ENCODE measurements around the gene KIR2DL1. TPM values are rescaled to one million over a fixed set of nuclear protein-coding genes. Genes with fewer than 3 reads are reported as not detected.
"Not testable (repeated sequence)": the region's sequence is repeated elsewhere in the genome, so short reads cannot be mapped to it uniquely, and the experiment has no call there.

Gene KIR2DL1
- total and polyA plus RNA-seq, 10 of the 15 experiments (the other 5 are each of a cell fraction or from before 2014, with no cell fraction given), result 0.35 TPM; not detected in 9

- TF ChIP-seq ZBTB33 (IDR thresholded peaks at IDR 0.05), result no peak
- no peak for TF ChIP-seq ZNF622 (IDR thresholded peaks at IDR 0.05)
- no peak for TF ChIP-seq TCF7 (IDR thresholded peaks at IDR 0.05; ENCODE audit: borderline replicate concordance)
- TF ChIP-seq SRF (IDR thresholded peaks at IDR 0.05; ENCODE audit: low read depth in 2 of 2, low read length in 2 of 2), result no peak
- TF ChIP-seq BCLAF1 (IDR thresholded peaks at IDR 0.05), result no peak
Measured at GRCh38 chr19:54729416-54730188, 40.0 kb upstream of the KIR2DL1 start (continued).

GRCh38 chr19:54731191-54731590, 38.4 kb upstream of the KIR2DL1 start:
- ATAC-seq (no peak), DNase-seq (ENCODE audit: low read depth, low spot score) (no peak), FAIRE-seq (no peak)
- no peaks in the 10 kb centered on the region for H3K36me3 ChIP-seq (ENCODE audit: control insufficient read depth in 2 of 2, insufficient read depth in 2 of 2, low read length in 1 of 2)
- no peaks in the 10 kb centered on the region for H3K79me2 ChIP-seq (ENCODE audit: control insufficient read depth, insufficient read depth, low read length)
- 2% methylated on average over 8 of the region's 8 CpGs for WGBS (ENCODE audit: insufficient coverage, insufficient replicate concordance, low lambda C conversion rate, missing lambda C conversion rate)
- intact Hi-C loops (cut with micrococcal nuclease; ENCODE audit: unreplicated experiment) (no loop called here), in situ Hi-C loops (cut with MboI) (no loop called here)
- H4K20me1 ChIP-seq (ENCODE audit: control insufficient read depth, insufficient read depth), result no peaks in the 10 kb centered on the region
- RAD21 ChIA-PET (ENCODE audit: unreplicated experiment), result no interaction called here
- no peak for TF ChIP-seq PAX8 (IDR thresholded peaks at IDR 0.05)
- TF ChIP-seq RAD51 (IDR thresholded peaks at IDR 0.05), result no peak
- TF ChIP-seq TCF12 (IDR thresholded peaks at IDR 0.05; ENCODE audit: low read depth, low read length), result no peak
- no peak for TF ChIP-seq EED (IDR thresholded peaks at IDR 0.05; ENCODE audit: low read depth)
- TF ChIP-seq CHD2 (IDR thresholded peaks at IDR 0.05; ENCODE audit: borderline replicate concordance, low read depth, low read length), result no peak
- CTCF ChIA-PET, result no interaction called here
- no peak overlapping the region for H3K9ac ChIP-seq (ENCODE audit: control insufficient read depth, insufficient read depth, low read length)
- no peaks in the 10 kb centered on the region for H3K4me1 ChIP-seq (ENCODE audit: control insufficient read depth, insufficient read depth, low read length)
- no peaks in the 10 kb centered on the region for H3K9me3 ChIP-seq (replicated peaks; ENCODE audit: control insufficient read depth, insufficient read depth, low read length)
- H3K4me2 ChIP-seq (ENCODE audit: control insufficient read depth, insufficient read depth), result no peak overlapping the region
- no peak overlapping the region for H3K27ac ChIP-seq (ENCODE audit: control insufficient read depth, insufficient read depth)
- H3K27me3 ChIP-seq (replicated peaks in 1 of 2; ENCODE audit: control insufficient read depth in 2 of 2, insufficient read depth in 2 of 2, low read length in 1 of 2), result no peaks in the 10 kb centered on the region; a peak in 1 of 4 replicates
- no peak overlapping the region for H2AFZ ChIP-seq (ENCODE audit: control insufficient read depth, low read depth, low read length)
- no TSS peak for BruUV-seq (replicated peaks)
- SMC1A ChIA-PET (ENCODE audit: uncharacterized antibody, unreplicated experiment), result no interaction called here
- no peak overlapping the region for H3K4me3 ChIP-seq
- POLR2A ChIA-PET, result no interaction called here

GRCh38 chr19:54738306-54738705, 31.3 kb upstream of the KIR2DL1 start, which contains the start of gene KIR2DL3:
TSS of gene KIR2DL3 (plus strand) at chr19:54738513. CDS start at chr19:54738546, 33 bp downstream.
- FAIRE-seq; H4K20me1 ChIP-seq (ENCODE audit: control insufficient read depth, insufficient read depth); H3K27ac ChIP-seq (ENCODE audit: control insufficient read depth, insufficient read depth); ATAC-seq; H2AFZ ChIP-seq (ENCODE audit: control insufficient read depth, low read depth, low read length); H3K36me3 ChIP-seq (ENCODE audit: control insufficient read depth in 2 of 2, insufficient read depth in 2 of 2, low read length in 1 of 2); H3K9ac ChIP-seq (ENCODE audit: control insufficient read depth, insufficient read depth, low read length); POLR2A ChIA-PET; DNase-seq (ENCODE audit: low read depth, low spot score); H3K4me2 ChIP-seq (ENCODE audit: control insufficient read depth, insufficient read depth); H3K27me3 ChIP-seq (replicated peaks in 1 of 2; ENCODE audit: control insufficient read depth in 2 of 2, insufficient read depth in 2 of 2, low read length in 1 of 2); H3K4me1 ChIP-seq (ENCODE audit: control insufficient read depth, insufficient read depth, low read length); H3K79me2 ChIP-seq (ENCODE audit: control insufficient read depth, insufficient read depth, low read length); CTCF ChIA-PET; BruUV-seq (replicated peaks); H3K4me3 ChIP-seq; SMC1A ChIA-PET (ENCODE audit: uncharacterized antibody, unreplicated experiment); RAD21 ChIA-PET (ENCODE audit: unreplicated experiment); H3K9me3 ChIP-seq (replicated peaks; ENCODE audit: control insufficient read depth, insufficient read depth, low read length): not testable (repeated sequence)
- intact Hi-C loops (cut with micrococcal nuclease; ENCODE audit: unreplicated experiment), result loop anchor here (2.0 kb wide), 1 partner anchor 110 kb away; no protein-coding TSS in a partner anchor
- 59% methylated on average over 16 of the region's 16 CpGs for WGBS (ENCODE audit: insufficient coverage, insufficient replicate concordance, low lambda C conversion rate, missing lambda C conversion rate)
- in situ Hi-C loops (cut with MboI), result loop anchor here (5.0 kb wide), 1 partner anchor 109 kb away; no protein-coding TSS in a partner anchor
